SU-DHL-6 (cell line): ENCODE measurements around the gene BNC2.

Source experiments
- H2AFZ ChIP-seq: fragments of 200-600 bp; sonication (generic); 2 replicates; pipeline ENCODE4 v1.6.1; 2014; ENCODE audit warnings: low read depth, mild to moderate bottlenecking, moderate library complexity, mixed read lengths, antibody characterized with exemption, low read length; ENCODE audit not compliant: severe bottlenecking
- H3F3A ChIP-seq: fragments of 200-600 bp; shearing (Covaris generic); 2 replicates; pipeline ENCODE4 v1.6.0; 2016; ENCODE audit warnings: antibody characterized with exemption, mild to moderate bottlenecking; ENCODE audit not compliant: insufficient read depth
- H3K27ac ChIP-seq: fragments of 200-600 bp; sonication (generic); 2 replicates; pipeline ENCODE4 v1.5.1; 2016; ENCODE audit warnings: low read depth, mild to moderate bottlenecking, low read length, moderate library complexity, mixed read lengths
- H3K27me3 ChIP-seq: fragments of 200-600 bp; sonication (generic), shearing (Covaris generic); 2 replicates; pipeline ENCODE4 v1.6.0; 2014; ENCODE audit warnings: mild to moderate bottlenecking, low read length
- H3K36me3 ChIP-seq: fragments of 200-600 bp; sonication (generic); 2 replicates; pipeline ENCODE4 v1.6.1; 2014; ENCODE audit warnings: mild to moderate bottlenecking, low read length, mixed read lengths
- H3K4me2 ChIP-seq: fragments of 300-600, 200-600 bp; shearing (Covaris generic), sonication (generic); 2 replicates; pipeline ENCODE4 v1.6.0; 2014; ENCODE audit warnings: low read length, low read depth, mild to moderate bottlenecking; ENCODE audit not compliant: poor library complexity, severe bottlenecking
- H3K4me3 ChIP-seq: fragments of 200-600 bp; sonication (generic); 2 replicates; pipeline ENCODE4 v1.5.1; 2014; ENCODE audit warnings: antibody characterized with exemption, low read length, mild to moderate bottlenecking, mixed read lengths; ENCODE audit not compliant: insufficient read depth, poor library complexity, severe bottlenecking
- H3K79me2 ChIP-seq: fragments of 200-600 bp; sonication (generic); 2 replicates; pipeline ENCODE4 v1.6.1; 2014; ENCODE audit warnings: mild to moderate bottlenecking, low read length, moderate library complexity; ENCODE audit not compliant: insufficient read depth
- H3K9ac ChIP-seq: fragments of 200-600 bp; sonication (generic); 2 replicates; pipeline ENCODE4 v1.7.0; 2014; ENCODE audit warnings: mild to moderate bottlenecking, low read length
- H3K9me2 ChIP-seq: fragments of 200-600 bp; sonication (generic); replicated peaks from 2 replicates; pipeline ENCODE4 v1.6.1; 2014; ENCODE audit warnings: low read length; ENCODE audit not compliant: insufficient read depth
- H3K9me3 ChIP-seq: fragments of 200-600 bp; sonication (generic); 2 replicates; pipeline ENCODE4 v1.6.1; 2014; ENCODE audit warnings: low read length, mixed read lengths; ENCODE audit not compliant: insufficient read depth
- H4K20me1 ChIP-seq: fragments of 200-600 bp; sonication (generic); 2 replicates; pipeline ENCODE4 v1.6.1; 2014; ENCODE audit warnings: low read depth, mild to moderate bottlenecking, antibody characterized with exemption, low read length, moderate library complexity, mixed read lengths
- CTCF ChIP-seq: fragments of 200-600 bp; sonication (generic); IDR thresholded peaks from one replicate; pipeline ENCODE4 v1.5.1; 2017; ENCODE audit warnings: antibody characterized with exemption, mild to moderate bottlenecking, low read length, moderate library complexity; ENCODE audit not compliant: insufficient read depth, poor library complexity, severe bottlenecking
- EZH2phosphoT487 ChIP-seq: fragments of 200-600 bp; sonication (generic), shearing (Covaris generic); conservative IDR thresholded peaks from 2 replicates; pipeline ENCODE4 v1.6.1; 2018; ENCODE audit warnings: mild to moderate bottlenecking, antibody characterized with exemption, low read length, moderate library complexity, mixed read lengths

Gene BNC2

GRCh38 chr9:16406526-16407225 is 463.8 kb downstream of the BNC2 start:
- H3K9ac ChIP-seq, result no peak overlapping the region
- H3K4me3 ChIP-seq, result no peak overlapping the region
- H3K9me3 ChIP-seq, result no peaks in the 10 kb centered on the region
- no peak overlapping the region for H3K4me2 ChIP-seq
- H4K20me1 ChIP-seq, result no peaks in the 10 kb centered on the region
- H2AFZ ChIP-seq, result no peak overlapping the region
- H3K79me2 ChIP-seq, result no peaks in the 10 kb centered on the region
- no peaks in the 10 kb centered on the region for H3K27me3 ChIP-seq
- H3K9me2 ChIP-seq, result no peaks in the 10 kb centered on the region
- no peaks in the 10 kb centered on the region for H3K36me3 ChIP-seq
- H3F3A ChIP-seq, result no peaks in the 10 kb centered on the region
- no peak overlapping the region for H3K27ac ChIP-seq
- TF ChIP-seq CTCF (no peak), EZH2phosphoT487 (no peak)

- H3F3A ChIP-seq, result no peaks in the 10 kb centered on the region
- no peaks in the 10 kb centered on the region for H3K9me3 ChIP-seq
- H3K4me2 ChIP-seq, result no peak overlapping the region
- no peaks in the 10 kb centered on the region for H3K79me2 ChIP-seq
- H2AFZ ChIP-seq, result no peak overlapping the region
- no peak for TF ChIP-seq CTCF
- TF ChIP-seq EZH2phosphoT487, result no peak
- no peaks in the 10 kb centered on the region for H3K36me3 ChIP-seq
- no peak overlapping the region for H3K4me3 ChIP-seq
- H3K9ac ChIP-seq, result no peak overlapping the region
- H4K20me1 ChIP-seq, result no peaks in the 10 kb centered on the region
- H3K9me2 ChIP-seq, result no peaks in the 10 kb centered on the region
- H3K27ac ChIP-seq, result no peak overlapping the region
- H3K27me3 ChIP-seq, result no peaks in the 10 kb centered on the region
Measured at GRCh38 chr9:16405421-16405820, 465.0 kb downstream of the BNC2 start.

DNA sequence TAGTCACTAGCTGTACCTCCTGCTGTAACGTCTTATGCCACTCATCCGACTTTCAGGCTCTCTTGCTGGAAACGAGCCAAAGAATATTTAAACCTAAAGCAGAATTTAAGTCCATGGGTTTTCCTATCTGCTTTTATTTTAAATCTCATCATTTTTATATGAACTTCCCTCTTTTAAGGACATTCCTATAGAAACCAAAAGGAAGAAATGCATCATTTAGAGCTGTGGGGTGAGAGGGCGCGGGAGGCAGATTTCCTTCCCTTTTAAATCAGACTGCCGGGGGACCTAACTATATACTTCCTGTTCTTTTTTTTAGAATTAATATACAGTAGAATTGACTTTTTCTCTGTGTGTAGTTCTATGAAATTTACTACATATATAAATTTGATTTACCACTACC is 468.8 kb downstream of the BNC2 start:
- no peaks in the 10 kb centered on the region for H4K20me1 ChIP-seq
- H2AFZ ChIP-seq, result no peak overlapping the region
- no peaks in the 10 kb centered on the region for H3F3A ChIP-seq
- H3K4me2 ChIP-seq, result no peak overlapping the region
- H3K9me2 ChIP-seq, result no peaks in the 10 kb centered on the region
- no peaks in the 10 kb centered on the region for H3K36me3 ChIP-seq
- no peaks in the 10 kb centered on the region for H3K79me2 ChIP-seq
- no peak overlapping the region for H3K27ac ChIP-seq
- no peak overlapping the region for H3K9ac ChIP-seq
- no peak overlapping the region for H3K4me3 ChIP-seq
- H3K9me3 ChIP-seq, result no peaks in the 10 kb centered on the region
- TF ChIP-seq CTCF (no peak), EZH2phosphoT487 (no peak)
- no peaks in the 10 kb centered on the region for H3K27me3 ChIP-seq
